Activated B cell treated with CpG ODN at 0.5 μM for 24 hours (primary cell): ENCODE results near the gene MACF1. TPM values are rescaled to one million over a fixed set of nuclear protein-coding genes. Genes with fewer than 3 reads are reported as not detected.

Experiments
- ATAC-seq: fragments of 200-7000 bp; cut with Tn5 transposase; one replicate; pipeline ENCODE4 v1.10.0; 2021; ENCODE audit warnings: low read depth, mild to moderate bottlenecking, moderate library complexity
- CTCF ChIA-PET: fragments of 350-600 bp; sonication (Branson Sonifier 250); formaldehyde crosslinking; loops from one replicate; lab custom pipeline; 2021; ENCODE audit warnings: antibody characterized with exemption; lab: Charles Lee
- POLR2A ChIA-PET: fragments of 350-600 bp; sonication (Branson Sonifier 250); formaldehyde crosslinking; loops from one replicate; lab custom pipeline; 2021; ENCODE audit warnings: antibody characterized with exemption; lab: Charles Lee
- DNase-seq: peaks from one replicate; pipeline ENCODE4 v3.0.0; 2022
- H3K27ac Mint-ChIP-seq: one replicate; pipeline ENCODE4 v1.8.0; 2020; ENCODE audit warnings: mixed read lengths
- H3K27me3 Mint-ChIP-seq: one replicate; pipeline ENCODE4 v1.8.0; 2021; ENCODE audit warnings: mixed read lengths
- H3K36me3 Mint-ChIP-seq: one replicate; pipeline ENCODE4 v1.8.0; 2021; ENCODE audit warnings: low read depth, mixed read lengths
- H3K4me1 Mint-ChIP-seq: one replicate; pipeline ENCODE4 v1.8.0; 2021; ENCODE audit warnings: mixed read lengths
- H3K4me3 Mint-ChIP-seq: one replicate; pipeline ENCODE4 v1.8.0; 2020; ENCODE audit warnings: mild to moderate bottlenecking, mixed read lengths
- H3K9me3 Mint-ChIP-seq: one replicate; pipeline ENCODE4 v1.8.0; 2020; ENCODE audit warnings: mixed read lengths
- CTCF ChIP-seq: fragments of 200-600 bp; IDR thresholded peaks from one replicate; pipeline ENCODE4 v1.8.0; 2022; ENCODE audit warnings: antibody characterized with exemption, mild to moderate bottlenecking
- intact Hi-C: fragments of 100-400 bp; cut with micrococcal nuclease; formaldehyde crosslinking; loops from one replicate; pipeline ENCODE4 v1.15.1; 2024
- total RNA-seq: library from RNA; stranded (reverse); gene quantifications from 2 replicates; pipeline ENCODE4 v1.2.3, GENCODE V29; 2022

The MACF1 gene
- total RNA-seq, 1 donor from 2014 or later, result 286 TPM

GRCh38 chr1:39396671-39397070, 192.2 kb downstream of the MACF1 start:
- DNase-seq (no peak), ATAC-seq (no peak)
- H3K27me3 Mint-ChIP-seq, result no peaks in the 10 kb centered on the region
- H3K4me3 Mint-ChIP-seq, result no peak overlapping the region
- H3K27ac Mint-ChIP-seq, result no peak overlapping the region
- TF ChIP-seq CTCF, result no peak
- H3K4me1 Mint-ChIP-seq, result peaks cover 52% of the 10 kb centered on the region
- intact Hi-C loops, result no loop called here
- peaks cover 31% of the 10 kb centered on the region for H3K36me3 Mint-ChIP-seq
- ChIA-PET CTCF (no interaction called here), POLR2A (interaction anchor here (0.6 kb wide), 1 partner anchor 13 kb away, joined by 3 read pairs; no protein-coding TSS in a partner anchor)
- no peaks in the 10 kb centered on the region for H3K9me3 Mint-ChIP-seq

GRCh38 chr1:39397487-39397886, 193.0 kb downstream of the MACF1 start:
- intact Hi-C loops, result no loop called here
- CTCF ChIA-PET, result no interaction called here
- no peaks in the 10 kb centered on the region for H3K27me3 Mint-ChIP-seq

GRCh38 chr1:39398278-39399021, 194.0 kb downstream of the MACF1 start:
- ChIA-PET POLR2A (interaction anchor here (0.6 to 0.9 kb wide), 2 partner anchors 9 to 72 kb away, joined by 3 to 9 read pairs; no protein-coding TSS in a partner anchor), CTCF (interaction anchor here (2.1 kb wide), 1 partner anchor 13 kb away, joined by 11 read pairs; no protein-coding TSS in a partner anchor)
- TF ChIP-seq CTCF, result no peak
- ATAC-seq (peak; percentile 75), DNase-seq (no peak)
- intact Hi-C loops, result no loop called here
- Mint-ChIP-seq H3K4me1 (peaks cover 52% of the 10 kb centered on the region), H3K4me3 (peak overlapping the region; percentile 24), H3K36me3 (peaks cover 20% of the 10 kb centered on the region), H3K9me3 (no peaks in the 10 kb centered on the region), H3K27ac (peak overlapping the region; percentile 32), H3K27me3 (no peaks in the 10 kb centered on the region)

More at GRCh38 chr1:39397487-39397886, 193.0 kb downstream of the MACF1 start:
- Mint-ChIP-seq H3K4me1 (peaks cover 52% of the 10 kb centered on the region), H3K4me3 (no peak overlapping the region), H3K36me3 (peaks cover 25% of the 10 kb centered on the region), H3K9me3 (no peaks in the 10 kb centered on the region), H3K27ac (no peak overlapping the region)
- no peak for TF ChIP-seq CTCF
- DNase-seq, result no peak
- POLR2A ChIA-PET, result no interaction called here
- ATAC-seq, result no peak

- POLR2A ChIA-PET, result no interaction called here
- Mint-ChIP-seq H3K36me3 (peaks cover 19% of the 10 kb centered on the region), H3K4me3 (no peak overlapping the region), H3K27me3 (no peaks in the 10 kb centered on the region), H3K27ac (no peak overlapping the region), H3K9me3 (no peaks in the 10 kb centered on the region), H3K4me1 (peaks cover 31% of the 10 kb centered on the region)
- intact Hi-C loops, result no loop called here
- no peak for DNase-seq
- TF ChIP-seq CTCF, result no peak
- no peak for ATAC-seq
- CTCF ChIA-PET, result interaction anchor here (1.7 kb wide), 1 partner anchor 9 kb away, joined by 5 read pairs; no protein-coding TSS in a partner anchor
Measured at GRCh38 chr1:39401106-39401505, 196.6 kb downstream of the MACF1 start.

GRCh38 chr1:39404876-39405275, 200.4 kb downstream of the MACF1 start:
- H3K9me3 Mint-ChIP-seq, result no peaks in the 10 kb centered on the region
- ATAC-seq, result no peak
- no peak overlapping the region for H3K4me3 Mint-ChIP-seq
- H3K27ac Mint-ChIP-seq, result no peak overlapping the region
- no peak for TF ChIP-seq CTCF
- H3K36me3 Mint-ChIP-seq, result peaks cover 9% of the 10 kb centered on the region
- intact Hi-C loops, result no loop called here
- ChIA-PET POLR2A (no interaction called here), CTCF (no interaction called here)
- peaks cover 22% of the 10 kb centered on the region for H3K4me1 Mint-ChIP-seq
- H3K27me3 Mint-ChIP-seq, result no peaks in the 10 kb centered on the region
- no peak for DNase-seq
